ENCODE measurements around the gene SEPTIN6. TPM values are rescaled to one million over a fixed set of nuclear protein-coding genes. Genes with fewer than 3 reads are reported as not detected.

SEPTIN6 gene
- total and polyA plus RNA-seq, 2 of the 8 experiments (the other 6 are each of a cell fraction or from before 2014, with no cell fraction given) = 31.0 to 42.6 TPM

GRCh38 chrX:119687661-119688413 is 5.1 kb downstream of the SEPTIN6 start:
- Histone ChIP-seq H3K36me3 (ENCODE audit: control insufficient read depth in 2 of 4, insufficient read depth in 4 of 4, low read length in 3 of 4) (no peaks in the 10 kb centered on the region), H3K56ac (replicated peaks; ENCODE audit: insufficient read length, low read depth, low read length) (no peak overlapping the region), H4K20me1 (replicated peaks in 1 of 2; ENCODE audit: control insufficient read depth in 1 of 2, insufficient read depth in 2 of 2, low read length in 2 of 2) (no peaks in the 10 kb centered on the region), H2BK15ac (ENCODE audit: low read length) (no peak overlapping the region), H2AFZ (ENCODE audit: low read length) (no peak overlapping the region), H2BK5ac (ENCODE audit: low read depth, low read length) (no peak overlapping the region), H2AK5ac (ENCODE audit: low read depth, low read length) (no peak overlapping the region), H3K18ac (ENCODE audit: extremely low read depth, low read length) (no peak overlapping the region), H3K4me1 (replicated peaks in 1 of 4; ENCODE audit: control insufficient read depth in 3 of 4, insufficient read depth in 4 of 4, low read length in 3 of 4) (peaks cover 2 to 9% (median 5%) of the 10 kb centered on the region in 4 experiments; a peak in 4 of 7 replicates), H2BK12ac (ENCODE audit: low read depth, low read length) (no peak overlapping the region), H3K9me3 (ENCODE audit: insufficient read depth in 2 of 2, low read depth in 1 of 2, low read length in 1 of 2) (no peaks in the 10 kb centered on the region), H3K4ac (replicated peaks; ENCODE audit: insufficient read length, low read depth, low read length) (no peak overlapping the region), H3K27me3 (replicated peaks in 1 of 4; ENCODE audit: control insufficient read depth in 3 of 4, extremely low read depth in 1 of 4, insufficient read depth in 3 of 4, low read length in 3 of 4) (0 out of 7 replicates have a peak, but pooled peaks cover 0 to 2% (median 0%) of the 10 kb centered on the region in 4 experiments), H3K23me2 (ENCODE audit: low read depth, low read length) (no peaks in the 10 kb centered on the region; the same call in 1 of the 2 replicates), H3K14ac (ENCODE audit: insufficient read length) (no peak overlapping the region), H2BK20ac (ENCODE audit: low read length) (no peak overlapping the region), H3K23ac (ENCODE audit: insufficient read length) (no peak overlapping the region), H3K4me2 (ENCODE audit: insufficient read depth in 1 of 2, low read depth in 2 of 2, low read length in 2 of 2) (no peak overlapping the region), H2BK120ac (replicated peaks; ENCODE audit: low read depth, low read length) (no peak overlapping the region), H3K27ac (ENCODE audit: low read depth, low read length) (no peak overlapping the region), H3K79me1 (ENCODE audit: low read depth, low read length) (no peaks in the 10 kb centered on the region; the same call in 1 of the 2 replicates), H4K8ac (ENCODE audit: extremely low read depth, insufficient read depth, low read length) (no peak overlapping the region), H4K5ac (ENCODE audit: insufficient read length, low read depth, low read length) (no peak overlapping the region), H3K79me2 (ENCODE audit: control insufficient read depth in 1 of 2, insufficient read depth in 2 of 2, low read length in 2 of 2) (peaks cover 0 to 34% of the 10 kb centered on the region in 2 experiments; a peak in 2 of 4 replicates), H3K4me3 (ENCODE audit: extremely low read depth in 1 of 4, insufficient read depth in 2 of 4, low read depth in 3 of 4, low read length in 4 of 4) (no peak overlapping the region), H3K9ac (replicated peaks in 1 of 4; ENCODE audit: extremely low read depth in 1 of 4, low read depth in 3 of 4, low read length in 3 of 4) (no peak overlapping the region), H4K91ac (replicated peaks; ENCODE audit: insufficient read length, low read length) (no peak overlapping the region)
- FAIRE-seq = no peak
- no peak for DNase-seq (ENCODE audit: low read depth in 1 of 2, low spot score in 2 of 2)
- CTCF ChIA-PET (ENCODE audit: partially characterized antibody) = no interaction called here
- WGBS, 2 experiments (ENCODE audit: extremely low coverage in 1 of 2, insufficient coverage in 1 of 2, insufficient read length in 1 of 2, insufficient replicate concordance in 2 of 2, low coverage in 1 of 2, low lambda C conversion rate in 2 of 2, missing lambda C conversion rate in 1 of 2) = 95% methylated on average over 5 of the region's 5 CpGs; no CpG with 5 or more reads in 1 of the 2 experiments
- POLR2A ChIA-PET (ENCODE audit: partially characterized antibody) = interaction anchor here (0.7 kb wide), 1 partner anchor 580 kb away, joined by 3 read pairs; no protein-coding TSS in a partner anchor
- TF ChIP-seq YY1 (IDR thresholded peaks at IDR 0.05; ENCODE audit: low read depth, low read length) (no peak), FOSL1 (IDR thresholded peaks at IDR 0.05; ENCODE audit: insufficient read depth, low read depth, low read length) (no peak), EP300 (IDR thresholded peaks at IDR 0.05; ENCODE audit: borderline replicate concordance in 1 of 2, low read depth in 2 of 2, low read length in 2 of 2) (no peak), TCF12 (IDR thresholded peaks at IDR 0.05; ENCODE audit: low read depth, low read length) (no peak), CBX5 (IDR thresholded peaks at IDR 0.05; ENCODE audit: low read depth, low read length) (no peak), RAD21 (IDR thresholded peaks at IDR 0.05 in 1 of 2, conservative IDR thresholded peaks at IDR 0.05 in 1 of 2; ENCODE audit: low read depth in 2 of 2, low read length in 2 of 2) (no peak), TBP (IDR thresholded peaks at IDR 0.05; ENCODE audit: low read depth, low read length) (no peak), CREB1 (IDR thresholded peaks at IDR 0.05) (no peak), MAFK (IDR thresholded peaks at IDR 0.05; ENCODE audit: low read depth, low read length) (no peak), CTBP2 (IDR thresholded peaks at IDR 0.05; ENCODE audit: borderline replicate concordance, insufficient read depth, insufficient read length, low read length) (no peak)
- TF ChIP-seq, protein P1, sequence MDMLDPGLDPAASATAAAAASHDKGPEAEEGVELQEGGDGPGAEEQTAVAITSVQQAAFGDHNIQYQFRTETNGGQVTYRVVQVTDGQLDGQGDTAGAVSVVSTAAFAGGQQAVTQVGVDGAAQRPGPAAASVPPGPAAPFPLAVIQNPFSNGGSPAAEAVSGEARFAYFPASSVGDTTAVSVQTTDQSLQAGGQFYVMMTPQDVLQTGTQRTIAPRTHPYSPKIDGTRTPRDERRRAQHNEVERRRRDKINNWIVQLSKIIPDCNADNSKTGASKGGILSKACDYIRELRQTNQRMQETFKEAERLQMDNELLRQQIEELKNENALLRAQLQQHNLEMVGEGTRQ (IDR thresholded peaks at IDR 0.05; ENCODE audit: low read length) = no peak
